Activated CD4-positive, alpha-beta T cell treated with anti-CD3 and anti-CD28 coated beads for 1 hour (primary cell): Measurements from ENCODE around the gene HEBP1.
"Not testable (repeated sequence)": the region's sequence is repeated elsewhere in the genome, so short reads cannot be mapped to it uniquely, and the experiment has no call there.

Experiments
- DNase-seq: peaks from one replicate; pipeline ENCODE4 v3.0.0-alpha.2; 2020

The HEBP1 gene

DNA sequence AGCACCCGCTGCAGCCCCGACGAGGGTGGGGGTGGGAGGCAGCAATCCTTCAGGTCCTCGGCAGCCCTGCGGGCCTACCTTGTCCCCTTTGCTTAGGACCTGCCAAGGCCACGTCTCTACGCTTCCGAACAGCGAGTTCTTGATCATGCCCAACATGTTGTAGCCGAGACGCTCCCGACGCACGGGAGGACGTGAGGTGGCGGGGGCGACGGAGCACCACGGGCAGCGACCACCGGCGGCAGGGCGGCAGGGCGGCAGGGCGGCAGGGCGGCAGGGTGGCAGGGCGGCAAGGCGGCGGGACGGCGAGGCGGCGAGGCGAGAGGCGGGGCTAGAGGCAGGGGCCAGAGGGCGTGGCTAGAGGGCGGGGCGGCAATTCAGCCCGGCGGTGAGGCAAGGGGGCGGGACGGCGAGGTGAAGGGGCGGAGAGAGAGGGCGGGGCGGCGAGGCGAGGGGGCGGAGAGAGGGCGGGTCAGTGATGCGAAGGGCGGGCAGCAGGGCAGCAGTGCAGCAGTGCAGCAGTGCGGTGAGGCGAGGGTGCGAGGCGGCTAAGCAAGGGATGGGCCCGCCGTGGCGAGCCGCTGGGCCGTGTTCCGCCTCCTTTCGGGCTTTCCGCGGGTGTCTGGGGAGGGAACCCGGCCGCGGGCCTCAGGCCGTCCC, at the start of gene HEBP1:
Gene HEBP1 (minus strand): TSS at position 307 of the 657 bp plus-strand sequence. CDS start 151 bp downstream, at position 156.
- DNase-seq: peak; percentile 92

- no peak for DNase-seq
Observed at GRCh38 chr12:13049816-13050215, 49.8 kb upstream of the HEBP1 start.

DNA sequence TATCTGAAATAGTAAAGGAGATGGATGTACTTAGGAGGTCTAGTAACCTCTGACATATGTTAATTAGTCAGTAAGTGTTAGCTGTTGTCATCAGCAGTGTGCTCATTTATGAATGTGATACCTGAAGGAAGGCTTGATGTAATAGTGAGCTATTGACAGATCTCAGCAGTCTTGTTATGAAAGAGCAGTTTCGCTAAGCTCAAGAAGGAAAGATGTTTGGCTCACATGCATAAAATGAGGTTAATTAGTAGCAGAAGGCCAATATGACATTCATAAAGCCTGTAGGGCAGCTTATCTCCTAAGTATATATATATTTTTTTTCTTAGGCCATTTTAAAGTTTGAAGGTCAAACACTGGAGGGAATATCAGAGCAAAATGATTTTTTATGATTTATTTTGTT, 46.9 kb upstream of the HEBP1 start:
- no peak for DNase-seq

DNA sequence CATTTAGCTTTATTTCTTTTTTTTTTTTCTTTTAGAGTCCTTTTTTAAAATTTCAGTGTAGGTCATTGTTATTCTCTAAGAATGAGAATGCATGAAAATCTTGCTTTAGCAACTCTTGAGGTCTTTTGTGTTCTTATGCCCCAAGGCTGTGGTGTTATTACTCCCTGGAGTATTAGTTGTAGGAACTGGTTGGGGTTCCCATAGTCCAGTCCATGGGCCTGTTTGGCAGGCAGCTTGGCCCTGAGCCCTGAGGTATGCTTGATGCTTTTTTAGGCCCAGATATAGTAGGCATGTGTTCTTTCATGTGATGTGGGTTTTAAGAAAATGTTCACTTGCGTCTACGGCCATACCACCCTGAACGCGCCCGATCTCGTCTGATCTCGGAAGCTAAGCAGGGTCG, 45.8 kb upstream of the HEBP1 start:
- DNase-seq: no peak

- DNase-seq: no peak
Observed at GRCh38 chr12:13044906-13045299, 44.8 kb upstream of the HEBP1 start.

GRCh38 chr12:13044002-13044905, 44.2 kb upstream of the HEBP1 start, which contains the start of gene FAM234B:
TSS of gene FAM234B (plus strand) at chr12:13044381. CDS start at chr12:13044404, 23 bp downstream.
- DNase-seq: peak; percentile 60

GRCh38 chr12:13042666-13043230, 42.7 kb upstream of the HEBP1 start:
- no peak for DNase-seq

GRCh38 chr12:13041224-13041623, 41.2 kb upstream of the HEBP1 start:
- no peak for DNase-seq

GRCh38 chr12:13039328-13039956, 39.4 kb upstream of the HEBP1 start:
- DNase-seq: no peak

DNA sequence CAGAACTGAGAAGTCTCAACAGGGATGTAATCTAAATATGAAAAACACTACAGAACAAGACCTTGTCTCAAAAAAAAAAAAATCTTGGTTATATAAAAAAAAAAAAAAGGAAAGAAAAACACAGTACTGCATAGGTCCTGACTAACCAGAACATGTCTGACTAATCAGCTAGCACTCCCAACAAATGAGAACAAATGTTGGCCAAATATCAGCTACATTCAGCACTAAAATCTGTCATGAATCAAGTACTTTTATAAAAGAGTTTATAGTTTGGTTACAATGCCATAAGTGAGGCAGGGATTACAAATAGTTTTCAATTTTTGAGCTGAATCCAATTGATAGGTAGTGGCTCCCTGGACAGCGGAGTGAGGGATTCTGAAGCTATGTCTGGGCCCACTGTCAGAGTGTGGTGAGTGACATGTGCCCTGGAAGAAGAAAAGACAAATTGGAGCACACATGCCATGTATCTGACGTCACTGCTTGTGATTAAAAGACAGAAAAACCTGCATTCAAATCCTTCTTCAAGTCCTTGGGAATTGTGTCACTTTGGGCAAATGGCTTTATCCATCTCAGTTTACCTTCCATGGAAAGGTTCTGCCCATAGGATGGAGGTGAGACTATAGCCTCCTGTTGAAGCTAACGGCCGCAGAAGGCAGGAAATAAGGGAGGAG, 38.6 kb upstream of the HEBP1 start:
- no peak for DNase-seq

DNA sequence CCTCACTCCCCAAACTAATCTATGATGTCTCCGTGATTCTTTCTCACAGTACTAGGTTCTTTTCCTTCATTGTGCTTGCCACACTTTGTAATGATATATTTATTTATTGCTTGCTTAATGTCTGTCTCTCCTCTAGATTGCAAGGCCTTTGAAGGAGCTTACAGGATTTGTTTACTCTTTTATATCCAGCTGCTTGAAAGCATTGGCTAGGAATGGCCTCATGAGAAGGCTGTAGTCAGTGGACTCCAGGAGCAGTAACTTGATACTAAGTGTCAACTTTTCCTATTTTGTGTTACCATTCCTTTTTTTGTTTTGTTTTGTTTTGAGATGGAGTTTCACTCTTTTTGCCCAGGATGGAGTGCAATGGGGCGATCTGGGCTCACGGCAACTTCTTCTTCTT, 36.8 kb upstream of the HEBP1 start:
- no peak for DNase-seq

DNA sequence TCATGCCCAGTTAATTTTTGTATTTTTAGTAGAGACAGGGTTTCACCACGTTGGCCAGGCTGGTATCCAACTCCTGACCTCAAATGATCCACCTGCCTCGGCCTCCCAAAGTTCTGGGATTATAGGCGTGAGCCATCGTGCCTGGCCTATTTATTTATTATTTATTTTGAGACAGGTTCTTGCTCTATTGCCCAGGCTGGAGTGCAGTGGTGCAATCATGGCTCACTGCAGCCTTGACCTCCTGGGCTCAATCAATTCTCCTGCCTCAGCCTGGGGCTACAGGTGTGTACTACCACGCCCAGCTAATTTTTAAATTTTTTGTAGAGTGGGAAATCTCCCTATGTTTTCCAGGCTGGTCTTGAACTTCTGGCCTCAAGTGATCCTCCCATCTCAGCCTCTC, 35.3 kb upstream of the HEBP1 start:
- DNase-seq: not testable (repeated sequence)

- no peak for DNase-seq
Observed at GRCh38 chr12:13033476-13033875, 33.4 kb upstream of the HEBP1 start.

- no peak for DNase-seq
Observed at GRCh38 chr12:13032164-13032563, 32.1 kb upstream of the HEBP1 start.

- no peak for DNase-seq
Observed at GRCh38 chr12:13030541-13031291, 30.7 kb upstream of the HEBP1 start.

- no peak for DNase-seq
Observed at GRCh38 chr12:13028825-13029570, 28.9 kb upstream of the HEBP1 start.

DNA sequence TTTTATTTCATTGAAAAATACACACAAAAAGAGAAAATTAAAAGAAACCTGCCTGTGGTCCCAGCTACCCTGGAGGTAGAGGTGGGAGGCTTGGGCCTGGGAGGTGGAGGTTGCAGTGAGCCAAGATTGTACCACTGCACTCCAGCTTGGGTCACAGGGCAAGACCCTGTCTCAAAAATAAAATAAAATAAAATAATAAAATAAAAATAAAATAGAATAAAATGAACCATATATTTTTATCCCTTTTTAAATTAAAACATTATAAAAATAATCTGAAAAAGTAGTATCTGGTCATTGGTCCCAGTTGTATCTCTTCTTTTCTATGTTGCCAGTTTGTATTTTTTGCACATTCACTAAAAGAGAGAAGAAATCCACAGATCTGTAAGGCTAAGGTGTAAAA, 27.4 kb upstream of the HEBP1 start:
- DNase-seq: no peak

- no peak for DNase-seq
Observed at GRCh38 chr12:13027032-13027431, 27.0 kb upstream of the HEBP1 start.

DNA sequence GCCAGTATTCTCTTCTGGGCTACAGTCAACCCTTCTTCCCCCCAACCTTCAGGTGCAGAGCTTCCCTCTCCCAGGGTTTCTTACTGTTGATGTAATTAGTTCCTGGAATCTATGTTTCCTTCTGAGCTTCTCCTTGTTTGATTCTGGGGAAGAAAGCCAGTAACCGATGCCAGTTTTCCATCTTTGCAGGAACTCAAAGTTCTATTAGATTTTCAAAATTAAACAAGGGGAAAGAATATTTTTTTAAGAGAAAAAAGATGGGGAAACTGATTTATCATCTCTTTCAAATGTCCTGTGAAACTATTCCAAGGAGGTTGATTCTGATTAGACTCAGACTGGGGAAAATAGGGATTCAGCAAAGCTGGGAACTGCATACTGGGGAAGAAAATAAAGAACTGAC, 26.2 kb upstream of the HEBP1 start:
- DNase-seq: no peak

GRCh38 chr12:13024531-13024916, 24.5 kb upstream of the HEBP1 start:
- no peak for DNase-seq

DNA sequence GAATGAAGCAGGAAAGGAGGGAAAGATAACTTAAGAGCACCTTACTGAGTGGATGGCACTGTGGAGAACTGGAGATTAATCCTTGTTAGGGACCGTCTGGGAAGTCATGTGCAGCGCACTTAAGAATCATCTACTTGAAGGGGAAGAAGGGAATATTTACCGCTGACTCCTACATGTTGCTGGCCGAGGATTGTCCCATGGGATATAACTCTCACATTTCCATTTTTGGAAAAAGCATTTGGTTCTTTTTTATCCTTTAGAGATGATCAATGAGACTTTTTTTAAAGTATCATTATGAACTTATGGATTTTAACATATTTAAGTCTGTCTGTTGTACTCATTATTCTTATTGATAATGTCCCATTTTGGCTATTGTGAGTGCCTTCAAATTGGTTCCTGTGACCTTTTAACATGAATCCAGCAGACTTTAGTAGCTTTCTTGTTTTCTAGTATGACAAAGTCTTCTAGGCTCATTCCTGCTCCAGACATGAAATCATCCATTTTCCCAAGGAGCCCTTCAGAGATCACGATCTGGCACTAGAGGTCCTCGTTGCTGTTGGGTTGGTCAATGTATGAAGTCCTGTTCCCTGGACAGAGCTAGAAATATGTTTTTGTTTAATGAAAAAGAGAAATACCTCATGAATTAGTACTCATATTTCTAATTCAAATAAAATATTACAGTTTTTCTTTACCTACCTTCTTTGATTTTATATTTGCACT, 23.9 kb upstream of the HEBP1 start:
- no peak for DNase-seq
